HEK293 (cell line): ENCODE results near the gene EHMT1.

ENCODE experiments used
- CTCF ChIA-PET: fragments of 350-600 bp; formaldehyde crosslinking; extraction: SDS; loops from one replicate; lab custom pipeline; 2021; ENCODE audit warnings: antibody characterized with exemption; lab: Yijun Ruan, JAX
- POLR2A ChIA-PET: fragments of 300-600 bp; formaldehyde crosslinking; extraction: SDS; loops from one replicate; lab custom pipeline; 2020; ENCODE audit warnings: antibody characterized with exemption, inconsistent platforms; lab: Yijun Ruan, JAX
- H3K27ac ChIP-seq: fragments of 200-500 bp; sonication (Bioruptor generic); 2 replicates; pipeline ENCODE4 v1.5.1; 2014; ENCODE audit warnings: low read depth, low read length, control low read depth, inconsistent platforms; ENCODE audit errors: extremely low read depth
- H3K36me3 ChIP-seq, 2 experiments: fragments of 200-500 bp in 1 of 2; sonication (Bioruptor generic) in 1 of 2; 1 replicate in 1 of 2; 2 replicates in 1 of 2; pipeline ENCODE4 v1.5.1; 2014 to 2017; ENCODE audit warnings: inconsistent platforms in 2 of 2, low read length in 2 of 2; ENCODE audit not compliant: control insufficient read depth in 2 of 2, insufficient read depth in 1 of 2
- H3K4me1 ChIP-seq: fragments of 200-500 bp; sonication (Bioruptor generic); 2 replicates; pipeline ENCODE4 v1.5.1; 2014; ENCODE audit warnings: mild to moderate bottlenecking, low read length, inconsistent platforms; ENCODE audit not compliant: control insufficient read depth, insufficient read depth
- H3K4me3 ChIP-seq: 2 replicates; pipeline ENCODE4 v1.5.1; 2011; ENCODE audit warnings: low read depth, mild to moderate bottlenecking, control low read depth, low read length, moderate library complexity
- H3K9me3 ChIP-seq: fragments of 200-500 bp; sonication (Bioruptor generic); 2 replicates; pipeline ENCODE4 v1.5.1; 2014; ENCODE audit warnings: low read depth, low read length, inconsistent platforms; ENCODE audit not compliant: control insufficient read depth, insufficient read depth
- ATF2 ChIP-seq: fragments of 450-650 bp; formaldehyde crosslinking; IDR thresholded peaks from 2 replicates; pipeline ENCODE4 v1.5.1; 2016; ENCODE audit warnings: missing biosample characterization, missing genetic modification characterization, low read depth
- GFI1B ChIP-seq: fragments of 450-650 bp; formaldehyde crosslinking; IDR thresholded peaks from 2 replicates; pipeline ENCODE4 v1.5.1; 2016; ENCODE audit warnings: missing biosample characterization, missing genetic modification characterization
- HIC1 ChIP-seq: fragments of 450-650 bp; formaldehyde crosslinking; IDR thresholded peaks from 2 replicates; pipeline ENCODE4 v1.5.1; 2016; ENCODE audit warnings: missing biosample characterization, missing genetic modification characterization
- MZF1 ChIP-seq: fragments of 450-650 bp; formaldehyde crosslinking; IDR thresholded peaks from 2 replicates; pipeline ENCODE4 v1.5.1; 2017; ENCODE audit warnings: missing biosample characterization, missing genetic modification characterization, borderline replicate concordance
- PRDM10 ChIP-seq: fragments of 450-650 bp; formaldehyde crosslinking; IDR thresholded peaks from 2 replicates; pipeline ENCODE4 v1.5.1; 2016; ENCODE audit warnings: missing biosample characterization, missing genetic modification characterization
- SCRT2 ChIP-seq: fragments of 450-650 bp; formaldehyde crosslinking; IDR thresholded peaks from 2 replicates; pipeline ENCODE4 v1.5.1; 2016; ENCODE audit warnings: missing biosample characterization, missing genetic modification characterization
- ZEB2 ChIP-seq: fragments of 450-650 bp; formaldehyde crosslinking; IDR thresholded peaks from 2 replicates; pipeline ENCODE4 v1.5.1; 2016; ENCODE audit warnings: missing biosample characterization, missing genetic modification characterization
- ZNF155 ChIP-seq: fragments of 450-650 bp; formaldehyde crosslinking; IDR thresholded peaks from 2 replicates; pipeline ENCODE4 v1.5.1; 2016; ENCODE audit warnings: missing biosample characterization, missing genetic modification characterization
- ZNF214 ChIP-seq: fragments of 450-650 bp; formaldehyde crosslinking; IDR thresholded peaks from 2 replicates; pipeline ENCODE4 v1.5.1; 2017; ENCODE audit warnings: missing biosample characterization, mild to moderate bottlenecking, missing genetic modification characterization, borderline replicate concordance
- ZNF510 ChIP-seq: fragments of 450-650 bp; formaldehyde crosslinking; IDR thresholded peaks from 2 replicates; pipeline ENCODE4 v1.5.1; 2018; ENCODE audit warnings: mild to moderate bottlenecking, missing genetic modification characterization, missing biosample characterization; ENCODE audit not compliant: insufficient replicate concordance
- ZNF518A ChIP-seq: fragments of 450-650 bp; formaldehyde crosslinking; conservative IDR thresholded peaks from 2 replicates; pipeline ENCODE4 v1.5.1; 2016; ENCODE audit warnings: low read depth, missing biosample characterization, missing genetic modification characterization
- ZNF530 ChIP-seq: fragments of 450-650 bp; formaldehyde crosslinking; IDR thresholded peaks from 2 replicates; pipeline ENCODE4 v1.5.1; 2016; ENCODE audit warnings: low read depth, missing biosample characterization, missing genetic modification characterization
- ZNF621 ChIP-seq: fragments of 450-650 bp; formaldehyde crosslinking; IDR thresholded peaks from 2 replicates; pipeline ENCODE4 v1.5.1; 2017; ENCODE audit warnings: missing biosample characterization, missing genetic modification characterization
- ZNF624 ChIP-seq: fragments of 450-650 bp; formaldehyde crosslinking; IDR thresholded peaks from 2 replicates; pipeline ENCODE4 v1.5.1; 2017; ENCODE audit warnings: missing biosample characterization, missing genetic modification characterization
- ZNF664 ChIP-seq: fragments of 450-650 bp; formaldehyde crosslinking; IDR thresholded peaks from 2 replicates; pipeline ENCODE4 v1.5.1; 2016; ENCODE audit warnings: missing biosample characterization, missing genetic modification characterization
- ZNF843 ChIP-seq: fragments of 450-650 bp; formaldehyde crosslinking; IDR thresholded peaks from 2 replicates; pipeline ENCODE4 v1.5.1; 2016; ENCODE audit warnings: missing biosample characterization, missing genetic modification characterization
- TF ChIP-seq, protein P1 (sequence below): fragments of 450-650 bp; formaldehyde crosslinking; IDR thresholded peaks from 2 replicates; pipeline ENCODE4 v1.5.1; 2016; ENCODE audit warnings: missing biosample characterization, missing genetic modification characterization

Gene EHMT1

GRCh38 chr9:137682428-137683105, 63.8 kb downstream of the EHMT1 start (continued):
- 0 out of 2 replicates have a peak, but pooled peaks have one; percentile 18 for TF ChIP-seq PRDM10 (tag by site-specific recombination)
- no peak for TF ChIP-seq HIC1 (tag by site-specific recombination)
- TF ChIP-seq ZNF843, result no peak
- no peak for TF ChIP-seq GFI1B (tag by site-specific recombination)
- TF ChIP-seq ZNF530, result no peak
- TF ChIP-seq ZNF510 (tag by site-specific recombination), result no peak
- TF ChIP-seq ZNF624 (tag by site-specific recombination), result no peak
- no peak for TF ChIP-seq ZNF621 (tag by site-specific recombination)
- no peak for TF ChIP-seq ZNF155 (tag by site-specific recombination)
- TF ChIP-seq, protein P1, sequence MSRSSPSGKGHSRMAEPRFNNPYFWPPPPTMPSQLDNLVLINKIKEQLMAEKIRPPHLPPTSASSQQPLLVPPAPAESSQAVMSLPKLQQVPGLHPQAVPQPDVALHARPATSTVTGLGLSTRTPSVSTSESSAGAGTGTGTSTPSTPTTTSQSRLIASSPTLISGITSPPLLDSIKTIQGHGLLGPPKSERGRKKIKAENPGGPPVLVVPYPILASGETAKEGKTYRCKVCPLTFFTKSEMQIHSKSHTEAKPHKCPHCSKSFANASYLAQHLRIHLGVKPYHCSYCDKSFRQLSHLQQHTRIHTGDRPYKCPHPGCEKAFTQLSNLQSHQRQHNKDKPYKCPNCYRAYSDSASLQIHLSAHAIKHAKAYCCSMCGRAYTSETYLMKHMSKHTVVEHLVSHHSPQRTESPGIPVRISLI (tag by site-specific recombination), result no peak

GRCh38 chr9:137683262-137683864, 64.6 kb downstream of the EHMT1 start:
- POLR2A ChIA-PET, result no interaction called here
- H3K9me3 ChIP-seq, result no peaks in the 10 kb centered on the region
- TF ChIP-seq ZEB2 (tag by site-specific recombination), result peak; percentile 7; the same call in 1 of the 2 replicates
- TF ChIP-seq, protein P1 (tag by site-specific recombination), result no peak
- TF ChIP-seq ATF2, result peak; percentile 74; the same call in 1 of the 2 replicates
- peak; percentile 65 for TF ChIP-seq SCRT2 (tag by site-specific recombination)
- TF ChIP-seq ZNF664, result peak; percentile 70
- no peak for TF ChIP-seq ZNF518A (tag by site-specific recombination)
- no peak for TF ChIP-seq MZF1 (tag by site-specific recombination)
- TF ChIP-seq ZNF214 (tag by site-specific recombination), result no peak
- TF ChIP-seq, all 188 proteins: peak for 4
- no peak overlapping the region for H3K4me3 ChIP-seq
- CTCF ChIA-PET, result interaction anchor here (0.6 to 2.4 kb wide), 6 partner anchors 9 to 18 kb away, joined by 3 to 9 read pairs (median 6); no protein-coding TSS in a partner anchor
- peaks cover 13% of the 10 kb centered on the region for H3K4me1 ChIP-seq
- no peak overlapping the region for H3K27ac ChIP-seq
- no peaks in the 10 kb centered on the region; a peak in 1 of 3 replicates for H3K36me3 ChIP-seq
